ENCODE measurements around the gene NEK4. TPM values are rescaled to one million over a fixed set of nuclear protein-coding genes. Genes with fewer than 3 reads are reported as not detected.

The NEK4 gene
- total RNA-seq, 2 donors from 2014 or later: 3.2 to 19.9 TPM

DNA sequence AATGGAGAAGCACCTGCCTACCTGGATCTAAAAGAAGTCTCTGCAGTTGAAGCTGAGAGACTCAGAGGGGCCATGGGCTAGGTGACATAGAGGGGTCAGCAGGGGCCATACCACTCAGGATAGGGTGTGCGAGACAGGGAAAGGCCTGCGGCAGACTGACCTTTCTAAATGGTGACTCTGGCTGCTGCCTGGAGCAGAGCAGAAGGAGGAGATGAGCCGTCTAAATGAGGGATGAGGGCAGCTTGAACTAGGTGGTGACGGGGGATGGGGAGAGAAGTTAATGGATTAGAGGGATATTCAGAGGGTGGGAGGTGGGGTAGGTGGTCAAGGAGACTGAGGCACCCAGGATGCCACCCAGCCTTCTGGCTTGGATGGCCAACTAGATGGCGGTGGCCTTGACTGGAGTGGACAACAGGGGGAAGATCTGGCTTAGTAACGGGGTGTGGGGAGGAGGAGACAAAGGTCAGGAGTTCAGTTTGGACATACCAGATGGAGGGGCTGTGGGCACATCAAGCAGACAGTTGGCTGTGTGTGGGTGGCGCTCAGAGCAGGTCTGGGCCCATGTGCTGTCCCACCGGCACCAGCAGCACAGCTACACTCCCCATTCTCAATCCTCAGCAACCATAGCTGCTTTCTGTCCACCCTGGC lies 3.5 kb upstream of the NEK4 start:
- DNase-seq (ENCODE audit: low spot score in 2 of 2): peak in 1 of 2 donors; percentile 50
- H3K36me3 Mint-ChIP-seq: peaks cover 0 to 19% of the 10 kb centered on the region in 2 donors
- ATAC-seq: no peak
- H3K9me3 Mint-ChIP-seq: no peaks in the 10 kb centered on the region
- no peak overlapping the region for H3K27ac Mint-ChIP-seq

DNA sequence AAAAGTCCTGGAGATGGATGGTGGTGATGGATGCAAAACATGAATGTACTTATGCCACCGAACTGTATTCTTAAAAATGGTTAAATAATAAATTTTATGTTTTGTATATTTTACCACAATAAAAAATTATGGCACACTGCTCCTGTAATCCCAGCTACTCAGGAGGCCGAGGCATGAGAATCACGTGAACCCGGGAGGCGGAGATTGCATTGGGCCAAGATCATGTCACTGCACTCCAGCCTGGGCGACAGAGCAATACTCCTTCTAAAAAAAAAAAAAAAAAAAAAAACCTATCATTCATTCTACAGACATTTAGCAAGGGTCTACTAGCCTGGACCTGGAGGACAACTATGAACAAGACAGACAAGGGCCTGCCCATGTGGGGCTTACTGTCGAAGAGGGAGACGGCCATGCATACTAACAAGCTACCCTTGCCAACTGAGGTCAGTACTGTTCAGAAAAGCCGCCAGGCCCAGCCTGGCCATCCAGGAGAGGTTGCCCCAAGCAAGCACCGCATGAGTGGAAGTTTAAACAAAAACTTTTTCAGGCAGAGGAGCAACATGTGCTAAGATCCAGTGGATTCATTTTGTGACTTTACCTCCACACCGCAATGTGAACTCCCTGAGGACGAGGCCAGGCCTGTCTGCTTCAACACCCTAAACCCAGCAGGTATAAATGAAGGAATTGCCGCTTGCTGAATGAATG lies 2.8 kb upstream of the NEK4 start:
- no peak for ATAC-seq
- H3K27ac Mint-ChIP-seq: no peak overlapping the region
- no peak for DNase-seq (ENCODE audit: low spot score in 2 of 2)

DNA sequence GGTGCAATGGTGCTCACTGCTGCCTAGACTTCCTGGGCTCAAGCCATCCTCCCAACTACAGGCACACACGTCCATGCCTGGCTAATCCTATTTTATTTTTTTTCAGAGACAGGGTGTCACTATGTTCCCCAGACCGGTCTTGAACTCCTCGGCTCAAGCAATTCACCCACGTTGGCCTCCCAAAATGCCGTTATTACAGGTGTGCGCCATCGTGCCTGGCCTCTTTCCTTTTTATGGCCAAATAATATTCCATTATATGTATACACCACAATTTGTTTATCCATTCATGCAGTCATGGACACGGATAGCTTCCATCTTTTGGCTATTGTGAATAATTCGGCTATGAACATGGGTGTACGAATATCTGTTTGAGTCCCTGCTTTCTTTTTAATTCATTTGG lies 962 bp upstream of the NEK4 start:
- no peaks in the 10 kb centered on the region for H3K9me3 Mint-ChIP-seq
- DNase-seq (ENCODE audit: low spot score in 2 of 2): no peak
- H3K36me3 Mint-ChIP-seq: peaks cover 0 to 19% of the 10 kb centered on the region in 2 donors
- H3K27ac Mint-ChIP-seq: peak overlapping the region; percentile 72 to 87
- ATAC-seq: no peak

More for the DNA sequence above, 2.8 kb upstream of the NEK4 start:
- peaks cover 0 to 19% of the 10 kb centered on the region in 2 donors for H3K36me3 Mint-ChIP-seq
- no peaks in the 10 kb centered on the region for H3K9me3 Mint-ChIP-seq

DNA sequence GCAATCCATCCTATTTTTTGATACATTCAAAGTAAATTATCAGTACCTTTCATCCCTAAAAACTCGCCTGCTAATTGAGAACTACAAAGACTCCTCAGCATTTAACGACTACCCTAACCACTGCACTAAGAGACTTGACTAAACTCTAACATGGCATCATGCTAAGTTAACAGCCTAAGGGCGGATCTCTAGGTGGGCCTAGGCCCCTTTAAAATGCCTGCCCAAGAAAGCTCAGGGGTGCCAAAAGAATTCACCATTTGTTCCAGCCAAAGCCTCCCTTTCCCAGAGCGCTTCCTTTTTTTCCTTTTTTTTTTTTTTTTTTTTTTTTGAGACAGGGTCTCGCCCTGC lies 568 bp upstream of the NEK4 start:
- DNase-seq (ENCODE audit: low spot score in 2 of 2) (no peak), ATAC-seq (peak; percentile 12 to 29)
- peaks cover 0 to 19% of the 10 kb centered on the region in 2 donors for H3K36me3 Mint-ChIP-seq
- H3K9me3 Mint-ChIP-seq: no peaks in the 10 kb centered on the region
- peak overlapping the region; percentile 87 to 98 for H3K27ac Mint-ChIP-seq

DNA sequence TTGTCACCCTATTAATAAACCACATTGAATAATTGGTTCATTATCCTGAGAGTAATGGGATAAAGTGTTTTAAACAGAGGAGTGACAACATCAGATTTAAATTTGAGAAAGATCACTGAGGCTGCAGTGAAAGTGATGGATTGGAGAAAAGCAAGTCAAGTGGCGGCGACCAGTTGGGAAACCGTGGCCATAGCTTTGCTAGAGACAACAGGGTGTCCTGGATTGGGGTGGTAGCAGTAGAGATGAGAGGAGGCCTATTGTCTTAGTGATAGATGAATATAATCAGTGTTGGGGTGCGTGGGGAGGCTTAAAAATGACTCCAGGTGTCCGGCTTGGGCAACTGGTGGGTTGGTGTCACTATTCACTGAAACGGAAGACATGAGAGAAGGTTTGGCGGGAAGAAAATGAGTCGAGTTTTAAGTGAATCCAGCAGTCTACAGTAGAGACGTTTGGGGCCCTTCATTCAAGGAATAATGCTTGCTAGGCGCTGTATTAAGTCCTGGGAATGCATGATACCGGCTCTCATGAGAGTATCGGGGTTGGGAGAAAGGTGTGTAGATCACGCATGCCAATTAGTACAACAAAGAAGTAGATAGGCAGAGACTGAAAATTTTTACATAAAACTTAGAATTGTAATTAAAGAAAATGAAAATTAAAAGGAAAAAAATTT lies 819 bp downstream of the NEK4 start:
- H3K9me3 Mint-ChIP-seq: no peaks in the 10 kb centered on the region

DNA sequence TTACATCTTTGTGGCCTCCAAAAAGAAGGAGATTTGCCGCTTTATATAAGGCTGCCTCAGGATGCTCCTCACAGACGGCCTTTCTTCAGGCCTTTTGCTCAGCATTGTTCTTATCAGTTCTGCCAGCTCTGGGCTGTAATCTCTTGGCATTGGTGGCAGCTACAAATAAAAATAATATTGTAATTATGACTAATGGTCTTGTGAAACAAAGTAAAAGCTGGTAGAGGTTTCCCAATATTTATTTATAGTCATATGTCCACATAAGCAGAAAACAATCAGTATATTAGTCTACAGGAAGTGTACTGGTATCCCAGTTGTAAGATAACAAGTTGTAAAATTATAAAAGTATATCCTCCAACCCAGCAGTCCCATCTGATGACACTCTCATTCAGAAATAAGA lies 7.3 kb downstream of the NEK4 start:
- H3K36me3 Mint-ChIP-seq: no peaks in the 10 kb centered on the region
- no peak overlapping the region for H3K27ac Mint-ChIP-seq
- DNase-seq (ENCODE audit: low spot score in 2 of 2) (no peak), ATAC-seq (no peak)
- no peaks in the 10 kb centered on the region for H3K9me3 Mint-ChIP-seq

More for the DNA sequence above, 819 bp downstream of the NEK4 start:
- Mint-ChIP-seq H3K27ac (peak overlapping the region; percentile 4 to 65), H3K36me3 (peaks cover 0 to 19% of the 10 kb centered on the region in 2 donors)
- ATAC-seq: no peak
- DNase-seq (ENCODE audit: low spot score in 2 of 2): peak in 1 of 2 donors; percentile 26

DNA sequence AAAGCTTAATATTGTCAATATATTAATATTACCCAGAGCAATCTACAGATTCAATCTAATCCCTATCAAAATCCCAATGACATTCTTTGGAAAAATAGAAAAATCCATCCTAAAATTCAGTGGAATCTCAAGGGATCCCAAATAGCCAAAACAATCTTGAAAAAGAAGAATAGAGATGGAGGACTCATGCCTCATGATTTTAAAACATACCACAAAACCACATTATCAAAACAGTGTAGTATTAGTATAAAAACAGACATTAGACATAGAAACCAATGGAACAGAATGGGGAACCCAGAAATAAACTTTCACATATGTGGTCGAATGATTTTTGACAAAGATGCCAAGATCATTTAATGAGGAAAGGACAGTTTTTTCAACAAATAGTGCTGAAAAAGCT lies 14.6 kb downstream of the NEK4 start:
- no peaks in the 10 kb centered on the region for H3K9me3 Mint-ChIP-seq
- peaks cover 0 to 9% of the 10 kb centered on the region in 2 donors for H3K36me3 Mint-ChIP-seq

DNA sequence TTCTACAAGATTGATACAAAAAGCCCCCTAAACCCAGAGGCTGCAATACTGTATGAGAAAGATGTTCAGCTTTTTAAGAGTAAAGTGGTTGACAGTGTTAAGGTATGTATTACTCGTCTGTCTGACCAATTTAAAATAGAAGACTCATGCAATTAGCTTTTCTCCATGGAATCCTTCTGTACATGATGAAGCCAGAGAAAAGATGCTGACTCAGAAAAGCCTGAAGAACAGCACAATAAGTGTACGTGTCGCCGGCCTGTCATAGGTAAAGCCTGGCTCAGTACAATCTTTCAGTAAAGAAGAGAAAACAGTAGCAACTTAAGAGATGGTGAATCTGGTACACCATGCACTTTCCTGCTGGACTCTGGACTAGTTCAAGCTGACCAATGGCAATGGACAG lies 16.4 kb downstream of the NEK4 start:
- no peak for ATAC-seq
- Mint-ChIP-seq H3K36me3 (peaks cover 0 to 9% of the 10 kb centered on the region in 2 donors), H3K9me3 (no peaks in the 10 kb centered on the region)

More for the DNA sequence above, 14.6 kb downstream of the NEK4 start:
- H3K27ac Mint-ChIP-seq: no peak overlapping the region
- DNase-seq (ENCODE audit: low spot score in 2 of 2) (no peak), ATAC-seq (no peak)

DNA sequence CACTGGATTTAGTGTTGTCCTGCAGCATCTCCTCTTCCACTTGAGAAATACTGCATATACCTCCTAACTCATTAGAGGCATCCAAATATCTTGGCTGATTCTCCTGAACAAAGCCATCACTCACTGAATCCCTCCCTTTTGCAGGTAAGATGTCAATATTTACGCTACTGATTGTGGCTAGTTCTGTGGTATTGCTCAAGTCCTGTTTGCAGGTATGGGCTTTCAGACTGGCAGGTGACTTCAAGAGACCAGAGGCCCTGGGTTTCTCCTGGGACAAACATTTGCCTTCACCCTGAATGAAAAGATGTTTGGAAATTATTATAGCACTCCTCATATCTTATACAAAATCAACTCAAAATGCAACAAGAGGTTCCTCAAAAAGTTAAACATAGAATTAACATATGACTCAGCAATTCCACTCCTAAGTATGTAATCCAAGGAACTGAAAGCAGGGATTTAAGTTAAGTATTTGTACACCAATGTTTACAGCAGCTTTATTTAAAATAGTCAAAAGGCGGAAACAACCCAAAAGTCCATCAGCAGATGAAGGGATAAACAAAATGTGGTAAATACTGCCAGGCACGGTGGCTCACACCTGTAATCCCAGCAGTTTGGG lies 18.6 kb downstream of the NEK4 start:
- ATAC-seq (no peak), DNase-seq (ENCODE audit: low spot score in 2 of 2) (no peak)
- Mint-ChIP-seq H3K27ac (no peak overlapping the region), H3K36me3 (peaks cover 0 to 15% of the 10 kb centered on the region in 2 donors), H3K9me3 (no peaks in the 10 kb centered on the region)

More for the DNA sequence above, 16.4 kb downstream of the NEK4 start:
- no peak overlapping the region for H3K27ac Mint-ChIP-seq
- no peak for DNase-seq (ENCODE audit: low spot score in 2 of 2)

DNA sequence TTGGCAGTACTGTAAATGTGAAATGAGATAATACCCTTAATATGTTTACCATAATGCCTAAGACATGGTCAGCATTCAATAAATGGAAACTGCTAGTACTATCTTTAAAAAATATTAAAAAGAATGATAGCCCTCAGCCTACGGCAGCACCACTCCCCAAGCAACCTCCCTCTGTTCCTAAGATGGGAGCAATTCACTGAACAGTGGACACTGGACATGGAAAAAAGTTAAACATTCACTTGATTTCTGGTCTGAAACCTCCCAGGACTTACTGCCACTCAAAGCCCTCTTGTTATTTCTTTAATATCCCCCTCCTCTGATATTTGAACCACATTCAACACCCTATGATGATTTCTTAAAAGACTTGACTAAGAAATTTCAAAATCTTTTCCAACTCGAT lies 27.0 kb downstream of the NEK4 start:
- Mint-ChIP-seq H3K9me3 (no peaks in the 10 kb centered on the region), H3K36me3 (peaks cover 0 to 12% of the 10 kb centered on the region in 2 donors), H3K27ac (no peak overlapping the region)
- DNase-seq (ENCODE audit: low spot score in 2 of 2) (no peak), ATAC-seq (no peak)

DNA sequence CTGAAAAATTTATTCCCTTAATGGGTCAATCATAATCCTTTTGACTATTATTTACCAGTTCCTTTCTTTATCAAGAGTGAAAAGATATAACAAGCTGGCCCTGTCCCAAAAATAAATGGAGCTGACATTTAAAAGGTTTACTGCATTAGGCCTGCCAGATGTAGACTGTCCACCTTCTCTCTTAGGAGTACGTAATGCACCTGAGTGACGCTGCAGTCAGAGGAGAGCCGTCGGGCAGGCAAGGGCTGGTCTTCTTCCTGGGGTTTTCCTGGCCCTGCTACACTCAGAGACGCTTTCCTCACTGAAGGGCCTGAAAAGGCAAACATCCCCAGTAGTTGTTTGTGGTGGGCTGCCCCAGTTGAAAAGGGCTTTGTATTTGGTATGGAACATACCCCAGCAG lies 27.6 kb downstream of the NEK4 start:
- Mint-ChIP-seq H3K9me3 (no peaks in the 10 kb centered on the region), H3K36me3 (peaks cover 0 to 7% of the 10 kb centered on the region in 2 donors), H3K27ac (no peak overlapping the region)
- ATAC-seq: no peak
- no peak for DNase-seq (ENCODE audit: low spot score in 2 of 2)

DNA sequence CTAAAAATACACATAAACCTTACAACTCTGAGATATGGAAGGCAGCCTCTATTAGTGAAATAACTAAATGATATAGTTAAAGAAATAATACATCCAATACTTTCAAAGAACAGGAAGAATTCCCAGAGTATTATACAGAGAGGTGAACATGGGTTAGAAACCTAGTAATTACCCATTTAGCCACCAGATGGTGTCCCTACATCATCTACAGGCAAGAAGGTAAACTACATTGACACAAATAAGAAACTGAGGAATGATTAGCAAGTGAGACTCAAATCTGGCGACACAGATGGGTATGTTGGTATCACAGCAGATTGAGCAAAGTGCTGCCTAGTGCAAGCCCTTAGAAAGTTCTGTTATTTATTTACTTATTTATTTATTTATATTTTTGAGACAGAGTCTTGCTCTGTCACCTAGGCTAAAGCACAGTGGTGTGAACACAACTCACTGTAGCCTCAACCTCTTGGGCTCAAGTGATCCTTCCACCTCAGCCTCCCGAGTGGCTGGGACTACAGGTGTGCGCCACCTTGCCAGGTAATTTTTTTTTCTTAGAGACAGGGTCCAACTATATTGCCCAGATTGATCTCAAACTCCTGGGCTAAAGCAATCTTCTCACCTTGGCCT lies 28.2 kb downstream of the NEK4 start:
- peak in 1 of 2 donors; percentile 52 for ATAC-seq
- no peak for DNase-seq (ENCODE audit: low spot score in 2 of 2)
- Mint-ChIP-seq H3K36me3 (peaks cover 0 to 7% of the 10 kb centered on the region in 2 donors), H3K9me3 (no peaks in the 10 kb centered on the region), H3K27ac (no peak overlapping the region)

DNA sequence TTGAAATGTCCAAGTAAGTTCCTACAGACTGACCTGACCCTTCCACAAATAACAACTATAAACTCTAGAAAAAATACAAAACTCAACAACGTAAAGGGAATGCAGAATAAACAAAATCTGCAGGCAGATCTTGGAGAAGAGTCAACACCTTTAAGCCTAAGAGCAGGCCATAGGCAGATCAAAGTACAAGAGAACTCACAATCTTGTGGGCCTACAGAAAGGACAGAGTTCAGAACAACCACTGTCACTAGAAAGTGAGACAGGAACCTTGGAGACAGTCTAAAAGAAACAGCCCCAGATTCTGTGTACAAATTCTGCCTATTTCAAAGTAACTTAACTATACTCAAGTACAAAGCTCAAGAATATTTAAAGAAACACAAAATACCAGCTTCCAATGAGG lies 31.0 kb downstream of the NEK4 start:
- Mint-ChIP-seq H3K9me3 (no peaks in the 10 kb centered on the region), H3K36me3 (peaks cover 0 to 20% of the 10 kb centered on the region in 2 donors), H3K27ac (no peak overlapping the region)
- no peak for ATAC-seq
- DNase-seq (ENCODE audit: low spot score in 2 of 2): no peak

DNA sequence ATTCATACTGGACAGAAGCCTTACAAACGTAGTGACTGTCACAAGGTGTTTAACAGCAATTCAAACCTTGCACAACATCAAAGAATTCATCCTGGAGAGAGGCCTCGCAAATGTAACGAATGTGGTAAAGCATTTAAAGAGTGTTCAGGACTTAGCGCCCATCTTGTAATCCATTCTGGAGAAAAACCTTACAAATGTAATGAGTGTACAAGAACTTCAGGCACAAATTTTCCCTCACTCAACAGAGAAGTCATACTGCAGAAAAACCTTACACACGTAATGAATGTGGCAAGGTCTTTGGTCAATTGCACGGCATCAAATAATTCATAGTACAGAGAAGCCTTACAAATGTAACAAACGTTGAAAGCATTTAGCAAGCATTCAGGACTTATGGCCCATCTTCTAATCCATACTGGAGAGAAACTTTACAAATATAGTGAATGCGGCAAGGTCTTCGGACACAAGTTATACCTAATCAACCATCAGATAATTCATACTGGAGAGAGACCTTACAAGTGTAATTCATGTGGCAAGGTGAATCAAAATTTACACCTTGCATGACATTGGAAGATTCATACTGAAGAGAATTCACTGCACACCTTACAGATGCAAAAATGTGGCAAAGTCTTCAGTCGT lies 37.4 kb downstream of the NEK4 start:
- Mint-ChIP-seq H3K9me3 (peaks cover 8 to 22% of the 10 kb centered on the region in 2 donors), H3K36me3 (peaks cover 19 to 72% of the 10 kb centered on the region in 2 donors), H3K27ac (no peak overlapping the region)
- DNase-seq (ENCODE audit: low spot score in 2 of 2) (no peak), ATAC-seq (no peak)

DNA sequence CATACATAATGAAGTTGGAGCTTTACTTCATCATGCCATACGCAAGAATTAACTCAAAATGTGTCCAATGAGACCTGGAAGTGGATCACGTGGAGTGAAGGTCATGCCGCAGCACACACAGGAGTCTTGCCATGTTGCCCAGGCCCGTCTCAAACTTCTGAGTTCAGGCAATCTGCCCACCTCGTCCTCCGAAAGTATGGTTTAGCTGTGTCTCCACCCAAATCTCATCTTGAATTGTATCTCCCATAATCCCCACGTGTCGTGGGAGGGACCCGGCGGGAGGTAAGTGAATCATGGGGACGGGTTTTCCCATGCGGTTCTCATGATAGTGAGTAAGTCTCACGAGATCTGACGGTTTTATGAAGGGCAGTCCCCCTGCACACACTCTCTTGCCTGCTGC lies 39.1 kb downstream of the NEK4 start:
- no peak for ATAC-seq
- Mint-ChIP-seq H3K36me3 (peaks cover 19 to 81% of the 10 kb centered on the region in 2 donors), H3K27ac (no peak overlapping the region), H3K9me3 (peaks cover 8 to 22% of the 10 kb centered on the region in 2 donors)
- DNase-seq (ENCODE audit: low spot score in 2 of 2): no peak

DNA sequence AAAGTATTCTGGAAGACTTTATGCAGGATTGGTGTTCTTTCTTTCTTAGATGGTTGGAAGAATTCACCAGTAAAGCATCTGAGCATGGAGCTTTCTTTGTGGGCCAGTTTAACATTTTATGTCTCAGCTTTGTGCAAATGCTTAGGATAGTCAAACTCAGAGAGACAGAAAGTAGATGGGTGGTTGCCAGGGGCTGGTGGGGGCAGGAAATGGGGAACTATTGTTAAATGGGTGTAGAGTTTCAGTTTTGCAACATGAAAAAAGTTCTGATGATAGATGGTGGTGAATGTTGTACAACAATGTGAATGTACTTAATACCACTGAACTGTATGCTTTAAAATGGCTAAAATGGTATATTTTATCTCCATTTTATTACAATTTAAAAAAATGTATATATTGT lies 40.1 kb downstream of the NEK4 start:
- Mint-ChIP-seq H3K9me3 (peaks cover 8 to 22% of the 10 kb centered on the region in 2 donors), H3K36me3 (peaks cover 19 to 77% of the 10 kb centered on the region in 2 donors), H3K27ac (peak overlapping the region; percentile 2 to 4)
- DNase-seq (ENCODE audit: low spot score in 2 of 2) (no peak), ATAC-seq (no peak)
